ENCODE measurements around the gene DHRS1. TPM values are rescaled to one million over a fixed set of nuclear protein-coding genes. Genes with fewer than 3 reads are reported as not detected.

The DHRS1 gene
- total and polyA plus RNA-seq, 2 experiments from 2014 or later: 15.0 to 15.4 TPM

- TF ChIP-seq EZH2phosphoT487 (IDR thresholded peaks at IDR 0.05; ENCODE audit: unreplicated experiment) (no peak), NANOG (IDR thresholded peaks at IDR 0.05; ENCODE audit: borderline replicate concordance) (no peak), CTCF (conservative IDR thresholded peaks at IDR 0.05; ENCODE audit: low read depth in 2 of 2) (no peak), CREB1 (CRISPR knock-in tag; IDR thresholded peaks at IDR 0.05; ENCODE audit: low read depth) (no peak), JUNB (IDR thresholded peaks at IDR 0.05; ENCODE audit: unreplicated experiment) (no peak)
Observed at GRCh38 chr14:24300326-24300980, 873 bp upstream of the DHRS1 start (continued).

GRCh38 chr14:24298892-24299254 lies 707 bp downstream of the DHRS1 start:
- peaks cover 21% of the 10 kb centered on the region for H3K4me1 Mint-ChIP-seq
- TF ChIP-seq NANOG (IDR thresholded peaks at IDR 0.05; ENCODE audit: borderline replicate concordance): no peak
- no peak for TF ChIP-seq CTCF (conservative IDR thresholded peaks at IDR 0.05; ENCODE audit: low read depth in 2 of 2)
- no peak for TF ChIP-seq ZNF114 (CRISPR knock-in tag; IDR thresholded peaks at IDR 0.05)
- no peak for TF ChIP-seq EZH2 (IDR thresholded peaks at IDR 0.05; ENCODE audit: low read depth, unreplicated experiment)
- no peak for TF ChIP-seq REST (IDR thresholded peaks at IDR 0.05; ENCODE audit: unreplicated experiment)
- no peak for TF ChIP-seq STAT1 (IDR thresholded peaks at IDR 0.05; ENCODE audit: unreplicated experiment)
- TF ChIP-seq EZH2phosphoT487 (IDR thresholded peaks at IDR 0.05; ENCODE audit: unreplicated experiment): no peak
- no peak for TF ChIP-seq ZNF462 (CRISPR knock-in tag; IDR thresholded peaks at IDR 0.05)

More at GRCh38 chr14:24298892-24299254, 707 bp downstream of the DHRS1 start:
- Mint-ChIP-seq H3K27ac (peak overlapping the region; percentile 93), H3K27me3 (ENCODE audit: insufficient read depth, low read depth, poor library complexity) (peaks cover 13% of the 10 kb centered on the region), H3K36me3 (ENCODE audit: low read depth) (peaks cover 28% of the 10 kb centered on the region), H3K4me3 (peak overlapping the region; percentile 90), H3K9me3 (peaks cover 2% of the 10 kb centered on the region; the same call in 1 of the 3 replicates)
- Histone ChIP-seq H3K4me1 (ENCODE audit: insufficient read depth) (peaks cover 16% of the 10 kb centered on the region; the same call in 1 of the 2 replicates), H3K27ac (ENCODE audit: low read depth) (no peak overlapping the region), H2AFZ (peak overlapping the region; percentile 96; the same call in 1 of the 2 replicates), H3K36me3 (ENCODE audit: insufficient read depth) (peaks cover 12% of the 10 kb centered on the region), H3K9me2 (ENCODE audit: insufficient read depth) (no peaks in the 10 kb centered on the region), H3K4me3 (peak overlapping the region; percentile 95), H3K4me2 (peak overlapping the region; percentile 98), H4K20me1 (replicated peaks; ENCODE audit: insufficient read depth) (peaks cover 15% of the 10 kb centered on the region), H3K79me2 (replicated peaks; ENCODE audit: insufficient read depth) (peaks cover 13% of the 10 kb centered on the region), H3K27me3 (ENCODE audit: insufficient read depth) (no peaks in the 10 kb centered on the region), H3F3A (replicated peaks; ENCODE audit: low read depth) (peaks cover 7% of the 10 kb centered on the region)
- ATAC-seq: no peak; the same call in 2 of the 3 replicates
- DNase-seq (ENCODE audit: low spot score): peak; percentile 30

Data from GM23338 (cell line).